ENCODE measurements around the gene BACH1. TPM values are rescaled to one million over a fixed set of nuclear protein-coding genes. Genes with fewer than 3 reads are reported as not detected.

The BACH1 gene
- total RNA-seq, 1 donor from 2014 or later: 51.3 TPM

Other genes starting within 250 kb of the BACH1 start
- gene CCT8, start 225.3 kb upstream of the BACH1 start, total RNA-seq: 116 TPM
- 85.8 TPM for gene MAP3K7CL, start 168.3 kb upstream of the BACH1 start, total RNA-seq

All from cardiac septum (tissue), 1 donor.